Hindlimb muscle (tissue), 1 donor: ENCODE measurements around the gene SLC22A7. TPM values are rescaled to one million over a fixed set of nuclear protein-coding genes. Genes with fewer than 3 reads are reported as not detected.
A peak's percentile ranks its signal among the peaks of the same experiment; 100 is the strongest.

Experiments used
- DNase-seq: peaks from one replicate; pipeline ENCODE4 v3.0.0-alpha.2; 2013
- polyA plus RNA-seq: library from polyadenylated mRNA; unstranded; fragments of 120-200 nt; gene quantifications from one replicate; pipeline ENCODE4 v1.2.1, GENCODE V29; 2013; ENCODE audit not compliant: insufficient read length

Gene SLC22A7
- polyA plus RNA-seq, 1 donor = not detected

GRCh38 chr6:43265564-43265963 lies 32.5 kb upstream of the SLC22A7 start:
- no peak for DNase-seq

- DNase-seq = no peak
Observed at GRCh38 chr6:43267619-43268354, 30.3 kb upstream of the SLC22A7 start.

DNA sequence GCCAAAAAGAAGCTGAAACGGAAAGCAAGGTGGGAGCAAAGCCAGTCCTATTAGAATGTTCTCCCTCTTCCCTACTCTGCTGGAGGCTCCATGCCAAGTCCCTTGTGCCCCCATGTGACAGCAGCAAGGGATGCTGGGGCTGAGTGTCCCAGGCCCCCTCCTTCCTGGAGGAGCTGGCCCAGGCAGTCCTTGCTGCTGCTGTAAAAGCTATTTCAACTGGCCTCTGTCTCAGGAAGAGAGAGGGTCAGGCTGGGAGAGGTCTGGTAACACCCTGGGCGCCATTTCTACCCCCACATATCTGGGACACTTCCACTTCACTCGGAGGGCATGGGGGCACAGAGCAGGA lies 29.7 kb upstream of the SLC22A7 start:
- peak; percentile 46 for DNase-seq

DNA sequence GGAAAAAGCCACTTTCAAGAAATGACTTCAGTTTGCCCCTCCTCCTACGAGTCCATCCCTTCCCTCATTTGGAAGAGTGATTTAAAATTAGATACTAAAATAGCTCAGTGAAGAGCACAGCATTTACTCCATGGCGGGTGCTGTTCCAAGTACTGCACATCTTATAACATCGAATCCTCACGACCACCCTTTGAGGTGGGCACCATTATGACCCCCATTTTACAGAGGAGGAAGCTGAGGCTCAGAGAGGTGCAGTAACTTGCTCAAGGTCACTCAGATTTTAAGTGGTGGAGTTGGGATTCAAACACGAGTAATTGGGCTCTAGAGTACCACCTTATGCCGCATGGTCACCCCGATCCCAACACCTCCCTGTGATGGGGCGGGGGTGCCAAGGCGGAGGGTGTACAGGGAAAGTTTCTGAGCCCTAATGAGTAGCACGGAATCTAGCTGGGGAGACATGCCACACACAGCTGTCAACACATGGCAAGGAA lies 29.2 kb upstream of the SLC22A7 start:
- DNase-seq = no peak

- no peak for DNase-seq
Observed at GRCh38 chr6:43269273-43270007, 28.6 kb upstream of the SLC22A7 start.

- no peak for DNase-seq
Observed at GRCh38 chr6:43271103-43271815, 26.8 kb upstream of the SLC22A7 start.

GRCh38 chr6:43271944-43272343 lies 26.1 kb upstream of the SLC22A7 start:
- DNase-seq = no peak

- DNase-seq = no peak
Observed at GRCh38 chr6:43273707-43274106, 24.4 kb upstream of the SLC22A7 start.

- DNase-seq = no peak
Observed at GRCh38 chr6:43274127-43274915, 23.7 kb upstream of the SLC22A7 start.

GRCh38 chr6:43274916-43275597 lies 23.0 kb upstream of the SLC22A7 start:
- no peak for DNase-seq

- no peak for DNase-seq
Observed at GRCh38 chr6:43275801-43276576, 22.1 kb upstream of the SLC22A7 start.

GRCh38 chr6:43276577-43277305 lies 21.3 kb upstream of the SLC22A7 start:
- no peak for DNase-seq

GRCh38 chr6:43277306-43277642 lies 20.8 kb upstream of the SLC22A7 start:
- no peak for DNase-seq

DNA sequence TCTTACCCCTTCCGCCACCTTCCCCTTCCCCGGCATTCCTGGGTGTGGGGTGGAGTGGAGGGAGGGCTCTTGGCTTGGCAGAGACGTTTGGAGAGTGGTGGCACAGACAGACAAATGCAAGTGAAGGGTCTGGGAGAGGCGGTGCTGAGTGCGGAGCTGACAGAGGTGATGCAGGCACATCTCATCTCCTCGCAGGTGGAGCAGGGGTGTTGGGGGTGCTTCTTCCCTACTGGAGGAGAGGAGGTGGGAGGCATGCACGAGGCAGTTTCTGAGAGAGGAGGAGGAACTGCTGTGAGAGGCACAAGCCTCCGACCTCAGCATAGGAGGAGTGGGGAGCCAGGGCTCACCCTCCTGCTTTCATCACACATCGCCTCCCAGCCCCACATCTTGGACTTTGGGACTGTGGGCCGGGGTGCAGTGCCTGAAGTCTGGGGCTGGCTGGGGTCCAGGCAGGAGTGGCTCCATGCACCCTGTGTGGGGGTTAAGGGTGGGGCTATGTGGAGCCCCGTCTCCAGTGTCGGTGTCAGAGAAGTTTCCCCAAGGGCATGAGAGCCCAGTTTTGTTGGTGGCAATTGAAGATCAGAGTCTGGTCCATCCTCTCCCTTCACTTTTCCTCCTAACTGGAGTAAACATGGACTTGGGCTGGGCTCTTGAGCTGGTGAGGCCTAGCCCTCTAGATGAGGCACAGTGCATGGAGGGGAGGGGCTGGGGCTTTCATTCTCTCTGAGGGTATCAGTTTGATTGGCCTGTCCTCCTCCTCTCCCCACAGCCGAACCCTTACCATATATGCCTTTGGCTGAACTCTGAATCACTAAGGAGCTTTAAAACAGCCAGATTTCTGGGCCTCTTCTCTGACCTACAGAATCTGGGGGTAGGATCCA lies 20.2 kb upstream of the SLC22A7 start:
- no peak for DNase-seq

GRCh38 chr6:43278524-43279078 lies 19.5 kb upstream of the SLC22A7 start:
- no peak for DNase-seq

- DNase-seq = no peak
Observed at GRCh38 chr6:43280234-43280633, 17.8 kb upstream of the SLC22A7 start.

GRCh38 chr6:43282060-43282459 lies 16.0 kb upstream of the SLC22A7 start:
- DNase-seq = no peak

DNA sequence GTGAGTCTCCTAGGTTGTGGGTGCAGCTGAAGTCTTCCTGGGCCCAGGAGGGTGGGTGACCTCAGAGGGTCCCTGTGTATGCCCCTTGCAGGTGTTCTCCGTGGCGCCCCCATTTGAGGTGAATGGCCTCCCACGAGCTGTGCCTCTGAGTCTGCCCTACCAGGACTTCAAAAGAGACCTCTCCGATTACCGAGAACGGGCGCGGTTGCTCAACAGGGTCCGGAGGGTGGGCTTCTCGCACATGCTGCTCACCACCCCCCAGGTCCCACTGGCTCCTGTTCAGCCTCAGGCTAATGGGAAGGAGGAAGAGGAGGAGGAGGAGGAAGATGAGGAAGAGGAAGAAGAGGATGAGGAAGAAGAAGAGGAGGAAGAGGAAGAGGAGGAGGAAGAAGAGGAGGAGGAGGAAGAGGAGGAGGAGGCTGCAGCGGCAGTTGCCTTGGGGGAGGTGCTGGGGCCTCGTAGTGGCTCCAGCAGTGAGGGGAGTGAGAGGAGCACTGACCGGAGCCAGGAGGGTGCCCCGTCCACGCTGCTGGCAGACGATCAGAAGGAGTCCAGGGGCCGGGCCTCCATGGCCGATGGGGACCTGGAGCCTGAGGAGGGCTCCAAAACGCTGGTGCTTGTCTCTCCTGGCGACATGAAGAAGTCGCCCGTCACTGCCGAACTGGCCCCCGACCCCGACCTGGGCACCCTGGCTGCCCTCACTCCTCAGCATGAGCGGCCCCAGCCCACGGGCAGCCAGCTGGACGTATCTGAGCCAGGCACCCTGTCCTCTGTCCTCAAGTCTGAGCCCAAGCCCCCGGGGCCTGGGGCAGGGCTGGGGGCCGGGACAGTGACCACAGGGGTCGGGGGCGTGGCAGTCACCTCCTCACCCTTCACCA lies 15.2 kb upstream of the SLC22A7 start:
- no peak for DNase-seq
